ENCODE data around the gene FSD2. TPM values are rescaled to one million over a fixed set of nuclear protein-coding genes. Genes with fewer than 3 reads are reported as not detected.

Gene FSD2
- total RNA-seq, 1 experiment from 2014 or later: not detected

- Mint-ChIP-seq H3K9me3 (no peaks in the 10 kb centered on the region), H3K27ac (no peak overlapping the region), H3K27me3 (ENCODE audit: low read depth) (no peaks in the 10 kb centered on the region), H3K4me1 (no peaks in the 10 kb centered on the region), H3K36me3 (ENCODE audit: insufficient read depth in 1 of 3, low read depth in 3 of 3) (no peaks in the 10 kb centered on the region), H3K4me3 (no peak overlapping the region)
- DNase-seq: no peak
- H2AFZ ChIP-seq (ENCODE audit: low read length): no peak overlapping the region
- no peaks in the 10 kb centered on the region for H4K20me1 ChIP-seq (ENCODE audit: control insufficient read depth, insufficient read depth, insufficient read length)
- no peak overlapping the region for H2BK120ac ChIP-seq (ENCODE audit: low read depth, low read length, poor library complexity, severe bottlenecking)
- no peak overlapping the region for H3K27ac ChIP-seq (ENCODE audit: insufficient read length, low read depth, low read length)
- no peaks in the 10 kb centered on the region for H3K79me1 ChIP-seq (ENCODE audit: insufficient read depth, low read depth, low read length, poor library complexity, severe bottlenecking)
- WGBS (ENCODE audit: extremely low coverage, insufficient read length, low lambda C conversion rate): no CpG with 5 or more reads among the region's 2 CpGs
- no peak overlapping the region for H2BK12ac ChIP-seq (ENCODE audit: insufficient read length, low read depth, low read length)
- no peak overlapping the region for H3T11ph ChIP-seq (ENCODE audit: low read length)
- H2AK5ac ChIP-seq (ENCODE audit: insufficient read length, low read length): no peak overlapping the region
- H3K4ac ChIP-seq (ENCODE audit: low read depth, low read length): no peak overlapping the region
- H3K23me2 ChIP-seq (ENCODE audit: insufficient read length, low read depth, low read length, poor library complexity, severe bottlenecking): no peaks in the 10 kb centered on the region
- H3K9me3 ChIP-seq (ENCODE audit: control insufficient read depth, low read depth, low read length): no peaks in the 10 kb centered on the region
- no peak for TF ChIP-seq CTCF (conservative IDR thresholded peaks at IDR 0.05)
- H4K91ac ChIP-seq (ENCODE audit: insufficient read length, low read depth, low read length): no peak overlapping the region
- no peak overlapping the region for H3K4me2 ChIP-seq (ENCODE audit: insufficient read depth, insufficient read length, low read length)
- H3K18ac ChIP-seq (ENCODE audit: insufficient read length, low read depth, low read length): no peak overlapping the region
- H3K4me1 ChIP-seq (ENCODE audit: insufficient read depth, low read length): no peaks in the 10 kb centered on the region
- H4K5ac ChIP-seq (ENCODE audit: insufficient read length, low read depth, low read length): no peak overlapping the region
- H2BK5ac ChIP-seq (ENCODE audit: insufficient read length, low read length): no peak overlapping the region
- H2BK15ac ChIP-seq (ENCODE audit: low read depth, low read length): no peak overlapping the region
- H2BK20ac ChIP-seq (ENCODE audit: low read depth, low read length, poor library complexity, severe bottlenecking): no peak overlapping the region
- H3K56ac ChIP-seq (ENCODE audit: insufficient read length, low read depth, low read length): no peak overlapping the region
- H3K9ac ChIP-seq (ENCODE audit: extremely low read depth, insufficient read length, low read length): no peak overlapping the region
- no peak overlapping the region for H3K23ac ChIP-seq (ENCODE audit: insufficient read length, low read depth, low read length)
- no peak overlapping the region for H4K8ac ChIP-seq (replicated peaks; ENCODE audit: insufficient read length, low read depth, low read length)
- H3K27me3 ChIP-seq (ENCODE audit: insufficient read depth, low read length): no peaks in the 10 kb centered on the region
- H3K79me2 ChIP-seq (ENCODE audit: insufficient read depth, low read length): no peaks in the 10 kb centered on the region
- no peak overlapping the region for H3K14ac ChIP-seq (ENCODE audit: insufficient read depth, low read length)
Observed at GRCh38 chr15:82731527-82731926, 74.3 kb downstream of the FSD2 start.
